ENCODE data around the gene MBTD1. TPM values are rescaled to one million over a fixed set of nuclear protein-coding genes. Genes with fewer than 3 reads are reported as not detected.

The MBTD1 gene
- total RNA-seq, 1 experiment from 2014 or later: 40.6 TPM

DNA sequence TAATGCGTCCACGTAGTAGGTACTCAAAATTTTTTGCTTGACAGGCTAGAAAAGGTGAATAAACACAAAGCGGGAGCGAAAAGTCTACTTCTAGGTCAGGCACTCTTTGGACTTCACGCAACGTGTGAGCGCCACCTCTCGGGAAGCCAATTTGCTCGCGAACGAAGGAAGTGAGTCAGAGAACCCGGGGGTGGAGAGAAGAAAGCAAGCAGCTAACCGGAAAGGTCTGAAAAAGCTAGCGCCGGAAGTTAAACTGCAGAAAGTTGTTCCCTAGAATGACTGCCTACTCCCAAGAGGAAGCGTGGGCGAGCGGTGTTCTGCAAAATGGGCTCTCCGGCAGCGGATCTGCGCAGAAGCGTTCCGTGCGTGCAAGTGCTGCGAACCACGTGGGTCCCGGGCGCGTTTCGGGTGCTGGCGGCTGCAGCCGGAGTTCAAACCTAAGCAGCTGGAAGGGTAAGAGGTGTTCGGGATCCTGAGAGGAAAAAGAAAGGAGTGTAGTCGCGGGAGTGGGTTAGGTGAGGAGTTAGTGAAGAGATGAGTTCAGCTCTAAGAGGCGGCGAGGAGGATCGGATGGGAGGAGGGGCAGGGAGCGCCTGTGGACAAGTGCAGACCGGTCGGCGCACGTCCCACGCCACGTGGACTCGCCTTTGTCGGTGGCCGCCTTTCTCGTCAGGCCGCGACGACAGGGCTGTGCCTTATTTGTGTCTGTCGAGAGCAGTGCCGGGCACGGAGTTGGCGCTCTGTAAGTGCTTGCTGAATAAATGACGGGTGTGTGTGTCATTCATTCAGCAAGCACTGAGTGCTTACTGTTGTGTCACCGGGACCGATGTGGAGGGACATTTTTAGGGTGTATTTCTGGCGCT is 106.4 kb downstream of the MBTD1 start, which contains the start of gene NME1 (continued):
- TF ChIP-seq ELF4 (CRISPR knock-in tag; IDR thresholded peaks at IDR 0.05; ENCODE audit: low read depth): no peak
- no peak for TF ChIP-seq RORB (CRISPR knock-in tag; IDR thresholded peaks at IDR 0.05)
- TF ChIP-seq MXD4 (CRISPR knock-in tag; IDR thresholded peaks at IDR 0.05; ENCODE audit: borderline replicate concordance): no peak
- TF ChIP-seq, protein P1, sequence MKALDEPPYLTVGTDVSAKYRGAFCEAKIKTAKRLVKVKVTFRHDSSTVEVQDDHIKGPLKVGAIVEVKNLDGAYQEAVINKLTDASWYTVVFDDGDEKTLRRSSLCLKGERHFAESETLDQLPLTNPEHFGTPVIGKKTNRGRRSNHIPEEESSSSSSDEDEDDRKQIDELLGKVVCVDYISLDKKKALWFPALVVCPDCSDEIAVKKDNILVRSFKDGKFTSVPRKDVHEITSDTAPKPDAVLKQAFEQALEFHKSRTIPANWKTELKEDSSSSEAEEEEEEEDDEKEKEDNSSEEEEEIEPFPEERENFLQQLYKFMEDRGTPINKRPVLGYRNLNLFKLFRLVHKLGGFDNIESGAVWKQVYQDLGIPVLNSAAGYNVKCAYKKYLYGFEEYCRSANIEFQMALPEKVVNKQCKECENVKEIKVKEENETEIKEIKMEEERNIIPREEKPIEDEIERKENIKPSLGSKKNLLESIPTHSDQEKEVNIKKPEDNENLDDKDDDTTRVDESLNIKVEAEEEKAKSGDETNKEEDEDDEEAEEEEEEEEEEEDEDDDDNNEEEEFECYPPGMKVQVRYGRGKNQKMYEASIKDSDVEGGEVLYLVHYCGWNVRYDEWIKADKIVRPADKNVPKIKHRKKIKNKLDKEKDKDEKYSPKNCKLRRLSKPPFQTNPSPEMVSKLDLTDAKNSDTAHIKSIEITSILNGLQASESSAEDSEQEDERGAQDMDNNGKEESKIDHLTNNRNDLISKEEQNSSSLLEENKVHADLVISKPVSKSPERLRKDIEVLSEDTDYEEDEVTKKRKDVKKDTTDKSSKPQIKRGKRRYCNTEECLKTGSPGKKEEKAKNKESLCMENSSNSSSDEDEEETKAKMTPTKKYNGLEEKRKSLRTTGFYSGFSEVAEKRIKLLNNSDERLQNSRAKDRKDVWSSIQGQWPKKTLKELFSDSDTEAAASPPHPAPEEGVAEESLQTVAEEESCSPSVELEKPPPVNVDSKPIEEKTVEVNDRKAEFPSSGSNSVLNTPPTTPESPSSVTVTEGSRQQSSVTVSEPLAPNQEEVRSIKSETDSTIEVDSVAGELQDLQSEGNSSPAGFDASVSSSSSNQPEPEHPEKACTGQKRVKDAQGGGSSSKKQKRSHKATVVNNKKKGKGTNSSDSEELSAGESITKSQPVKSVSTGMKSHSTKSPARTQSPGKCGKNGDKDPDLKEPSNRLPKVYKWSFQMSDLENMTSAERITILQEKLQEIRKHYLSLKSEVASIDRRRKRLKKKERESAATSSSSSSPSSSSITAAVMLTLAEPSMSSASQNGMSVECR (CRISPR knock-in tag; IDR thresholded peaks at IDR 0.05; ENCODE audit: borderline replicate concordance): peak; percentile 93; the same call in 1 of the 2 replicates
- TF ChIP-seq, protein P2, sequence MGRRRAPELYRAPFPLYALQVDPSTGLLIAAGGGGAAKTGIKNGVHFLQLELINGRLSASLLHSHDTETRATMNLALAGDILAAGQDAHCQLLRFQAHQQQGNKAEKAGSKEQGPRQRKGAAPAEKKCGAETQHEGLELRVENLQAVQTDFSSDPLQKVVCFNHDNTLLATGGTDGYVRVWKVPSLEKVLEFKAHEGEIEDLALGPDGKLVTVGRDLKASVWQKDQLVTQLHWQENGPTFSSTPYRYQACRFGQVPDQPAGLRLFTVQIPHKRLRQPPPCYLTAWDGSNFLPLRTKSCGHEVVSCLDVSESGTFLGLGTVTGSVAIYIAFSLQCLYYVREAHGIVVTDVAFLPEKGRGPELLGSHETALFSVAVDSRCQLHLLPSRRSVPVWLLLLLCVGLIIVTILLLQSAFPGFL (CRISPR knock-in tag; IDR thresholded peaks at IDR 0.05; ENCODE audit: borderline replicate concordance): peak; percentile 29; the same call in 1 of the 2 replicates
- TF ChIP-seq, protein P3, sequence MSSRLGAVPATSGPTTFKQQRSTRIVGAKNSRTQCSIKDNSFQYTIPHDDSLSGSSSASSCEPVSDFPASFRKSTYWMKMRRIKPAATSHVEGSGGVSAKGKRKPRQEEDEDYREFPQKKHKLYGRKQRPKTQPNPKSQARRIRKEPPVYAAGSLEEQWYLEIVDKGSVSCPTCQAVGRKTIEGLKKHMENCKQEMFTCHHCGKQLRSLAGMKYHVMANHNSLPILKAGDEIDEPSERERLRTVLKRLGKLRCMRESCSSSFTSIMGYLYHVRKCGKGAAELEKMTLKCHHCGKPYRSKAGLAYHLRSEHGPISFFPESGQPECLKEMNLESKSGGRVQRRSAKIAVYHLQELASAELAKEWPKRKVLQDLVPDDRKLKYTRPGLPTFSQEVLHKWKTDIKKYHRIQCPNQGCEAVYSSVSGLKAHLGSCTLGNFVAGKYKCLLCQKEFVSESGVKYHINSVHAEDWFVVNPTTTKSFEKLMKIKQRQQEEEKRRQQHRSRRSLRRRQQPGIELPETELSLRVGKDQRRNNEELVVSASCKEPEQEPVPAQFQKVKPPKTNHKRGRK (CRISPR knock-in tag; IDR thresholded peaks at IDR 0.05; ENCODE audit: borderline replicate concordance): no peak
- no peak for TF ChIP-seq ZNF423 (CRISPR knock-in tag; IDR thresholded peaks at IDR 0.05)
- no peak for TF ChIP-seq ZNF121 (CRISPR knock-in tag; IDR thresholded peaks at IDR 0.05)
- TF ChIP-seq SMAD4 (CRISPR knock-in tag; IDR thresholded peaks at IDR 0.05): no peak
- TF ChIP-seq, protein P4, sequence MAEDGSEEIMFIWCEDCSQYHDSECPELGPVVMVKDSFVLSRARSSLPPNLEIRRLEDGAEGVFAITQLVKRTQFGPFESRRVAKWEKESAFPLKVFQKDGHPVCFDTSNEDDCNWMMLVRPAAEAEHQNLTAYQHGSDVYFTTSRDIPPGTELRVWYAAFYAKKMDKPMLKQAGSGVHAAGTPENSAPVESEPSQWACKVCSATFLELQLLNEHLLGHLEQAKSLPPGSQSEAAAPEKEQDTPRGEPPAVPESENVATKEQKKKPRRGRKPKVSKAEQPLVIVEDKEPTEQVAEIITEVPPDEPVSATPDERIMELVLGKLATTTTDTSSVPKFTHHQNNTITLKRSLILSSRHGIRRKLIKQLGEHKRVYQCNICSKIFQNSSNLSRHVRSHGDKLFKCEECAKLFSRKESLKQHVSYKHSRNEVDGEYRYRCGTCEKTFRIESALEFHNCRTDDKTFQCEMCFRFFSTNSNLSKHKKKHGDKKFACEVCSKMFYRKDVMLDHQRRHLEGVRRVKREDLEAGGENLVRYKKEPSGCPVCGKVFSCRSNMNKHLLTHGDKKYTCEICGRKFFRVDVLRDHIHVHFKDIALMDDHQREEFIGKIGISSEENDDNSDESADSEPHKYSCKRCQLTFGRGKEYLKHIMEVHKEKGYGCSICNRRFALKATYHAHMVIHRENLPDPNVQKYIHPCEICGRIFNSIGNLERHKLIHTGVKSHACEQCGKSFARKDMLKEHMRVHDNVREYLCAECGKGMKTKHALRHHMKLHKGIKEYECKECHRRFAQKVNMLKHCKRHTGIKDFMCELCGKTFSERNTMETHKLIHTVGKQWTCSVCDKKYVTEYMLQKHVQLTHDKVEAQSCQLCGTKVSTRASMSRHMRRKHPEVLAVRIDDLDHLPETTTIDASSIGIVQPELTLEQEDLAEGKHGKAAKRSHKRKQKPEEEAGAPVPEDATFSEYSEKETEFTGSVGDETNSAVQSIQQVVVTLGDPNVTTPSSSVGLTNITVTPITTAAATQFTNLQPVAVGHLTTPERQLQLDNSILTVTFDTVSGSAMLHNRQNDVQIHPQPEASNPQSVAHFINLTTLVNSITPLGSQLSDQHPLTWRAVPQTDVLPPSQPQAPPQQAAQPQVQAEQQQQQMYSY (CRISPR knock-in tag; IDR thresholded peaks at IDR 0.05): no peak
- TF ChIP-seq NFE2L1 (CRISPR knock-in tag; IDR thresholded peaks at IDR 0.05): peak; percentile 48
- TF ChIP-seq TEAD1 (CRISPR knock-in tag; IDR thresholded peaks at IDR 0.05): peak; percentile 96
- peak; percentile 93 for TF ChIP-seq MYBL2 (CRISPR knock-in tag; IDR thresholded peaks at IDR 0.05)
- no peak for TF ChIP-seq ZNF416 (CRISPR knock-in tag; IDR thresholded peaks at IDR 0.05)
- TF ChIP-seq, protein P5, sequence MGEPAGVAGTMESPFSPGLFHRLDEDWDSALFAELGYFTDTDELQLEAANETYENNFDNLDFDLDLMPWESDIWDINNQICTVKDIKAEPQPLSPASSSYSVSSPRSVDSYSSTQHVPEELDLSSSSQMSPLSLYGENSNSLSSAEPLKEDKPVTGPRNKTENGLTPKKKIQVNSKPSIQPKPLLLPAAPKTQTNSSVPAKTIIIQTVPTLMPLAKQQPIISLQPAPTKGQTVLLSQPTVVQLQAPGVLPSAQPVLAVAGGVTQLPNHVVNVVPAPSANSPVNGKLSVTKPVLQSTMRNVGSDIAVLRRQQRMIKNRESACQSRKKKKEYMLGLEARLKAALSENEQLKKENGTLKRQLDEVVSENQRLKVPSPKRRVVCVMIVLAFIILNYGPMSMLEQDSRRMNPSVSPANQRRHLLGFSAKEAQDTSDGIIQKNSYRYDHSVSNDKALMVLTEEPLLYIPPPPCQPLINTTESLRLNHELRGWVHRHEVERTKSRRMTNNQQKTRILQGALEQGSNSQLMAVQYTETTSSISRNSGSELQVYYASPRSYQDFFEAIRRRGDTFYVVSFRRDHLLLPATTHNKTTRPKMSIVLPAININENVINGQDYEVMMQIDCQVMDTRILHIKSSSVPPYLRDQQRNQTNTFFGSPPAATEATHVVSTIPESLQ (CRISPR knock-in tag; IDR thresholded peaks at IDR 0.05): no peak
- TF ChIP-seq, protein P6, sequence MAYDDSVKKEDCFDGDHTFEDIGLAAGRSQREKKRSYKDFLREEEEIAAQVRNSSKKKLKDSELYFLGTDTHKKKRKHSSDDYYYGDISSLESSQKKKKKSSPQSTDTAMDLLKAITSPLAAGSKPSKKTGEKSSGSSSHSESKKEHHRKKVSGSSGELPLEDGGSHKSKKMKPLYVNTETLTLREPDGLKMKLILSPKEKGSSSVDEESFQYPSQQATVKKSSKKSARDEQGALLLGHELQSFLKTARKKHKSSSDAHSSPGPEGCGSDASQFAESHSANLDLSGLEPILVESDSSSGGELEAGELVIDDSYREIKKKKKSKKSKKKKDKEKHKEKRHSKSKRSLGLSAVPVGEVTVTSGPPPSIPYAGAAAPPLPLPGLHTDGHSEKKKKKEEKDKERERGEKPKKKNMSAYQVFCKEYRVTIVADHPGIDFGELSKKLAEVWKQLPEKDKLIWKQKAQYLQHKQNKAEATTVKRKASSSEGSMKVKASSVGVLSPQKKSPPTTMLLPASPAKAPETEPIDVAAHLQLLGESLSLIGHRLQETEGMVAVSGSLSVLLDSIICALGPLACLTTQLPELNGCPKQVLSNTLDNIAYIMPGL (CRISPR knock-in tag; IDR thresholded peaks at IDR 0.05): peak; percentile 68; the same call in 1 of the 2 replicates
- no peak for TF ChIP-seq TCF7 (CRISPR knock-in tag; IDR thresholded peaks at IDR 0.05; ENCODE audit: low read depth)
- TF ChIP-seq IRF2 (CRISPR knock-in tag; IDR thresholded peaks at IDR 0.05; ENCODE audit: borderline replicate concordance, low read depth): no peak
- TF ChIP-seq, protein P7, sequence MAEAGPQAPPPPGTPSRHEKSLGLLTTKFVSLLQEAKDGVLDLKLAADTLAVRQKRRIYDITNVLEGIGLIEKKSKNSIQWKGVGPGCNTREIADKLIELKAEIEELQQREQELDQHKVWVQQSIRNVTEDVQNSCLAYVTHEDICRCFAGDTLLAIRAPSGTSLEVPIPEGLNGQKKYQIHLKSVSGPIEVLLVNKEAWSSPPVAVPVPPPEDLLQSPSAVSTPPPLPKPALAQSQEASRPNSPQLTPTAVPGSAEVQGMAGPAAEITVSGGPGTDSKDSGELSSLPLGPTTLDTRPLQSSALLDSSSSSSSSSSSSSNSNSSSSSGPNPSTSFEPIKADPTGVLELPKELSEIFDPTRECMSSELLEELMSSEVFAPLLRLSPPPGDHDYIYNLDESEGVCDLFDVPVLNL (CRISPR knock-in tag; IDR thresholded peaks at IDR 0.05; ENCODE audit: borderline replicate concordance, low read depth): no peak
- no peak for TF ChIP-seq NFYB (CRISPR knock-in tag; conservative IDR thresholded peaks at IDR 0.05; ENCODE audit: low read depth)
- TF ChIP-seq, protein P8, sequence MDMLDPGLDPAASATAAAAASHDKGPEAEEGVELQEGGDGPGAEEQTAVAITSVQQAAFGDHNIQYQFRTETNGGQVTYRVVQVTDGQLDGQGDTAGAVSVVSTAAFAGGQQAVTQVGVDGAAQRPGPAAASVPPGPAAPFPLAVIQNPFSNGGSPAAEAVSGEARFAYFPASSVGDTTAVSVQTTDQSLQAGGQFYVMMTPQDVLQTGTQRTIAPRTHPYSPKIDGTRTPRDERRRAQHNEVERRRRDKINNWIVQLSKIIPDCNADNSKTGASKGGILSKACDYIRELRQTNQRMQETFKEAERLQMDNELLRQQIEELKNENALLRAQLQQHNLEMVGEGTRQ (CRISPR knock-in tag; IDR thresholded peaks at IDR 0.05): peak; percentile 90

All from WTC11 (cell line).